ENCODE results near the gene PAMR1. TPM values are rescaled to one million over a fixed set of nuclear protein-coding genes. Genes with fewer than 3 reads are reported as not detected.

PAMR1 gene
- total RNA-seq (2011; cell fraction: chromatin; rRNA removed; ENCODE audit: low replicate concordance), result not detected in 2 replicates
- total RNA-seq (2011; cell fraction: nucleolus; rRNA removed), result not detected in 2 replicates
- total RNA-seq (2011; cell fraction: nucleoplasm; rRNA removed), result not detected in 2 replicates
- not detected in 2 replicates for total RNA-seq (2014; rRNA removed)
- total RNA-seq (2014; rRNA removed; fragmentation: Illumina TruSeq; extraction: Trizol), result not detected in 2 replicates
- not detected in 2 replicates for total RNA-seq (2015; rRNA removed; fragmentation: Illumina TruSeq; extraction: Trizol)
- total RNA-seq (2021), result not detected in 2 replicates
- not detected in 2 replicates for polyA plus RNA-seq (2011; rRNA removed)
- not detected in 2 replicates for polyA plus RNA-seq (2011; cell fraction: cytosol; rRNA removed)
- not detected in 2 replicates for polyA plus RNA-seq (2011; cell fraction: nucleus; rRNA removed)
- polyA plus RNA-seq (2012), result not detected in 2 replicates
- not detected in 2 replicates for polyA plus RNA-seq (2014; fragmentation: Illumina TruSeq; extraction: Trizol)
- polyA plus RNA-seq (2014; fragmentation: Nextera tagmentation; extraction: Ambion mirVana), result not detected
- polyA plus RNA-seq (2014; rRNA removed), result not detected in 2 replicates
- polyA minus RNA-seq (2011; rRNA and poly(A)+ RNA removed), result not detected in 2 replicates
- polyA minus RNA-seq (2011; cell fraction: cytosol; rRNA and poly(A)+ RNA removed), result not detected in 2 replicates
- polyA minus RNA-seq (2011; cell fraction: nucleus; rRNA and poly(A)+ RNA removed), result not detected in 2 replicates
- Bru-seq, nascent RNA, result percentile 11 among the genes with signal in this experiment
- BruChase-seq, experiment 1, labeled RNA remaining after a 2-hour chase, result not detected
- not detected for BruChase-seq, experiment 2, labeled RNA remaining after a 6-hour chase
- long read RNA-seq, experiment 1, result 0 reads
- long read RNA-seq, experiment 2, result 0 reads
- long read RNA-seq, experiment 3, result 0 reads

GRCh38 chr11:35525501-35526175 is at the start of gene PAMR1:
TSS of gene PAMR1 (minus strand) at chr11:35525616. CDS start at chr11:35525585, 31 bp downstream.
- H3K27ac ChIP-seq (ENCODE audit: extremely low read depth, low read depth, low read length), result no peak within 1 kb of the TSS
- no peaks in the 10 kb centered on the region for H3K36me3 ChIP-seq (ENCODE audit: control insufficient read depth, insufficient read depth, low read length)
- peaks cover 31 to 38% of the 10 kb centered on the region in 2 experiments for H3K27me3 ChIP-seq (ENCODE audit: control insufficient read depth in 2 of 2, insufficient read depth in 2 of 2, low read length in 2 of 2)
- TF ChIP-seq TEAD1 (CRISPR knock-in tag; IDR thresholded peaks at IDR 0.05) (no peak), SUPT5H (IDR thresholded peaks at IDR 0.05) (no peak), ZNF644 (tag; IDR thresholded peaks at IDR 0.05; ENCODE audit: low read depth) (no peak), GTF2E2 (tag; IDR thresholded peaks at IDR 0.05) (no peak), ZBTB8A (IDR thresholded peaks at IDR 0.05; ENCODE audit: partially characterized antibody) (no peak), CTBP1 (IDR thresholded peaks at IDR 0.05; ENCODE audit: borderline replicate concordance) (no peak), SMC3 (conservative IDR thresholded peaks at IDR 0.05; ENCODE audit: insufficient read depth, low read depth, low read length) (no peak), CCNT2 (IDR thresholded peaks at IDR 0.05; ENCODE audit: borderline replicate concordance, extremely low read depth, insufficient read length, low read depth, low read length) (no peak), FOXK1 (CRISPR knock-in tag; IDR thresholded peaks at IDR 0.05; ENCODE audit: borderline replicate concordance) (no peak)
- TF ChIP-seq, protein P1, sequence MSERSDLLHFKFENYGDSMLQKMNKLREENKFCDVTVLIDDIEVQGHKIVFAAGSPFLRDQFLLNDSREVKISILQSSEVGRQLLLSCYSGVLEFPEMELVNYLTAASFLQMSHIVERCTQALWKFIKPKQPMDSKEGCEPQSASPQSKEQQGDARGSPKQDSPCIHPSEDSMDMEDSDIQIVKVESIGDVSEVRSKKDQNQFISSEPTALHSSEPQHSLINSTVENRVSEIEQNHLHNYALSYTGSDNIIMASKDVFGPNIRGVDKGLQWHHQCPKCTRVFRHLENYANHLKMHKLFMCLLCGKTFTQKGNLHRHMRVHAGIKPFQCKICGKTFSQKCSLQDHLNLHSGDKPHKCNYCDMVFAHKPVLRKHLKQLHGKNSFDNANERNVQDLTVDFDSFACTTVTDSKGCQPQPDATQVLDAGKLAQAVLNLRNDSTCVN (CRISPR knock-in tag; IDR thresholded peaks at IDR 0.05), result no peak
- DNase-seq (ENCODE audit: extremely low read depth in 1 of 4, low spot score in 3 of 4) (no peak), FAIRE-seq (no peak), ATAC-seq (no peak)
- no peak within 1 kb of the TSS for H2AFZ ChIP-seq (ENCODE audit: low read depth, low read length)
- in situ Hi-C loops (cut with MboI), result no loop called here
- H3K4me3 ChIP-seq, result no peak within 1 kb of the TSS
- CTCF ChIA-PET (ENCODE audit: low intra/inter-chr PET ratio), result no interaction called here
- intact Hi-C loops (cut with micrococcal nuclease), result no loop called here
- POLR2A ChIA-PET, result interaction anchor here (0.6 to 1.5 kb wide), 3 partner anchors 8 to 742 kb away, joined by 3 read pairs; no protein-coding TSS in a partner anchor
- WGBS (ENCODE audit: insufficient coverage, low coverage, missing lambda C conversion rate), result 1% methylated on average over 28 of the region's 34 CpGs
- no peaks in the 10 kb centered on the region for H3K9me1 ChIP-seq (ENCODE audit: control insufficient read depth, insufficient read depth, low read length)
- H3K9me3 ChIP-seq (replicated peaks; ENCODE audit: control insufficient read depth, insufficient read depth, low read depth, low read length), result no peaks in the 10 kb centered on the region
- no peak within 1 kb of the TSS for H3K4me2 ChIP-seq (ENCODE audit: insufficient read depth, low read length)
- no TSS peak for BruUV-seq (replicated peaks)
- peaks cover 0 to 5% of the 10 kb centered on the region in 2 experiments; a peak in 1 of 5 replicates for H3K4me1 ChIP-seq (replicated peaks in 1 of 2; ENCODE audit: control insufficient read depth in 2 of 2, insufficient read depth in 2 of 2, low read length in 2 of 2)
- no peaks in the 10 kb centered on the region for H4K20me1 ChIP-seq (replicated peaks; ENCODE audit: control insufficient read depth, insufficient read depth, low read length)
- H3K9ac ChIP-seq (ENCODE audit: insufficient read depth in 1 of 2, low read depth in 2 of 2, low read length in 2 of 2), result no peak within 1 kb of the TSS; a peak in 1 of 4 replicates
- H3K79me2 ChIP-seq (ENCODE audit: control insufficient read depth, insufficient read depth, low read length), result no peaks in the 10 kb centered on the region

Measured in K562 (cell line).